ENCODE data around the gene RND2.
"Not testable (repeated sequence)": the region's sequence is repeated elsewhere in the genome, so short reads cannot be mapped to it uniquely, and the experiment has no call there.

The RND2 gene, protein sequence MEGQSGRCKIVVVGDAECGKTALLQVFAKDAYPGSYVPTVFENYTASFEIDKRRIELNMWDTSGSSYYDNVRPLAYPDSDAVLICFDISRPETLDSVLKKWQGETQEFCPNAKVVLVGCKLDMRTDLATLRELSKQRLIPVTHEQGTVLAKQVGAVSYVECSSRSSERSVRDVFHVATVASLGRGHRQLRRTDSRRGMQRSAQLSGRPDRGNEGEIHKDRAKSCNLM

DNA sequence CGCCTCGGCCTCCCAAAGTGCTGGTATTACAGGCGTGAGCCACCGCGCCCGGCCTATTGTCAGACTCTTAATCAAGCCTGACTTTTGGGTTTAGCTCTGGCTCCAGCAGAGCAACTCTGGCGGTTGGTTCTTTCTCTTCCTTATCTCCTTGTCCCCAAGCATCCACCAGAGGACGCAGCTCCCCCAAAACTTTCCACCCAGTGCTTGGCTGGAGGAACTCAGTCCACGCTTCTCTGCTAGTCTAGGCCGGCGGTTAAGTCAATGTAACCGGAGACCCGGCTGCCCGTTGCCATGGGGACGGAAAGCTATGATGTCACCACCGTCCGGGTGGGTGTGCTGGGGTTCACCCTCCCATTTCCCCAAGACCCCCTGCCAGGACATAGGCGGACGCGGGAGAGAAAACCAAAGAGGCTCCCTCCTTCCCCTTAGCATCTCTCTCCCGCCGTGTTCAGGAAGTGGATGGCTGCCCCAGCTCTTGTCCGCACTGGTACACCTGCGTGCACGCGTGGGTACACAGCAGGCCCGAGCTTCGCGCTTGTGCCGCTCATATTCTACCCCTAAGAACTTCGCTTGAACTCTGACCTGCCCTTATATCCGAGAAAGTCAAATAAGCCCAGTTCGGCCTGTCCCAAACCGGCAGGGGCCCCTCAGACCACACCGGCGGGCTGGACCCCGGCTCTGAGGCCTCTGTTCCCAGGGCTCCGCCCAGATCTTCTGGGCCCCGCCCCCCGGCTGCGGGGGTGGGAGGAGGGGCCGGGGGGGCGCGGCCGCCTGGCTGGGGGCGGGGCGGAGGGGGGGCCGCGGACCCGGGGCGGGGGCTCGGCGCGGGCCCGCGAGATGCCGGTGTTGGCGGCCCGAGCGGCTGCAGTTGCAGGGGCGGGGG lies at the start of gene RND2:
RND2 (plus strand) TSS at position 825 of the 883 bp plus-strand sequence. CDS start 117 bp downstream, outside the sequence.
- peak; percentile 96 for DNase-seq

DNA sequence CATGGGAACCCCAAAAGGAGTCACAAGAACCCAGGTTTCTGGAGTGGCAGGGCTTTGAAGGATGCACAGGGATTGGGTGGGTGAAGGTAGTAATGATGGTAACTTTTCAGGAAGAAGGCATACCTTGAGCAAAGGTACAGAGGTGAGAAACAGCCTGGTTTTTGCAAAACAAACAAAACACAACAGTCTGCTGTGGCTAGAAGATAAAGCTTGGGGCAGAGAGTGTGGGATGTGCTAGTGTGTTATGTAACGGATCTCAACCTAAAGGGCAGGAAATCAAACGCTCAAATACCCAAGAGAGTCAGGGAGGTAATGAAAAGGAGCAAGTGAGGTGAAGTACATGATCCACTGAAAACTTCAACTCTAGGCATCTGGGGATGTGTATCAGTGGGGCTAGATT lies 49.8 kb upstream of the RND2 start:
- no peak for DNase-seq

DNA sequence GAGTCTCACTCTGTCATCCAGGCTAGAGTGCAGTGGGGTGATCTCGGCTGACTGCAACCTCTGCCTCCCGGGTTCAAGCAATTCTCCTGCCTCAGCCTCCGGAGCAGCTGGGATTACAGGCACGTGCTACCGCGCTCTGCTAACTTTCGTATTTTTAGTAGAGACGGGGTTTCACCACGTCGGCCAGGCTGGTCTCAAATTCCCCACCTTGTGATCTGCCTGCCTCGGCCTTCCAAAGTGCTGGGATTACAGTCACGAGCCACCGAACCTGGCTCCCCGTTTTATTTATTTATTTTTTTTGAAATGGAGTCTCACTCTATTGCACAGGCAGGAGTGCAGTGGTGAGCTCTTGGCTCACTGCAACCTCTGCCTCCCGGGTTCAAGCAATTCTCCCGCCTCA lies 49.3 kb upstream of the RND2 start:
- DNase-seq: not testable (repeated sequence)

DNA sequence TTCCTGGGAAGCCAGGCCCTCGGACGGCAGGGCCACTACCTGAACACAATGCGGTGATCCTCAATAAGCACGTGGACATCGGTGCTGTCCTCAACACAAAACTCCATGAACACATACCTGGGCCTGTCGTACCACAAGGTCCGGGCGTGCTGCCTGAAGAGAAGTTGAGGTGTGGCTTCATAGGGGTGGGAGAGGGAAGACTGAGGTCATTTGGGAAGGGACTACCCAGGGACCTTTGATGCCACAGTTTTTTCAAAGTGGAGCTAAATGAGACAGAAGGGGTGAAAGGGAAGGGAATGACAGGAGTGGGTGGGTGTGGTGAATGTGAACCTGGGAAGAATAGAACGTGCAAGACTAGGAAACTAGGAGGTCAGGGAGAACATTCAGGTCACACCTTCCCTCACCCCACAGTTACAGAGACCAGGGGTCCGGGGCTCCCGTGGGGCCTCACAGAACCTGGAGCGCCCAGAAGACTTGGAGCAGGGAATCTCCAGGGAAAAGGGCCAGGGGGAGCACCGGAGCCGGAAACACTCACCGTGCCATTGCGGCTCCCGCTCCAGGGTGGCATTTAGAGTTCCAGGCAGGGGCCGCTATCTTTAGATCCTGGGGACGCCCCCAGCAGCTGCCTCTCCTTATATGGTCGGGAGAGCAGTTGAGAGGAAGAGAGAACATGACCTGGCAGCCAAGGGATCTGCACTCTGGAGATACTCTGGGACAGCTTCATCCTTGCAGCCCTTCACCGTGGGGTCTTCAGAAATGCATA lies 45.3 kb upstream of the RND2 start, which contains the start of gene PTGES3L:
PTGES3L (minus strand) TSS at position 570 of the 763 bp plus-strand sequence; CDS start at position 543, 27 bp downstream.
- no peak for DNase-seq

DNA sequence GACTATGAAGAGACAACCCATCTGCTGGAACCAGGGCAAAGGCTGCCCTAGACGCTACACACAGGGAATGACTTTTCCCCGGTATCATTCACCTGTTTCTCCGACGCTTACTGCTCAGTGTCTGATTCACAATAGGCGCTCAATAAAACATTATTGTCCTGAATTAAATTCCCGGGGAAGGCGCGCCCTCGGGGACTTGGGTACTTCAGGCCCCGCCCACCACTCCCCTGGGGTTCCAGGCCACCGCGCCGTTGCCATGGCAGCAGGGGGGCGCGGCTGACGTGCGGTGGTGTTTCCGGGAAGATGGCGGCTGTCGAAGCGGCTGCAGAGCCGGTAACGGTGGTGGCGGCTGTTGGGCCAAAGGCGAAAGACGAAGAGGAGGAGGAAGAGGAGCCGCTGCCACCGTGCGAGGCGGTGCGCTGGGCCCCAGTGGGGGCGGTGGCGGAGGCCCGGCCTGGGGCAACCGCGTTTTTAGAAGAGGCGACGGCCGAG lies 44.7 kb upstream of the RND2 start, which contains the start of gene RUNDC1:
RUNDC1 (plus strand) TSS at position 292 of the 492 bp plus-strand sequence; CDS start at position 304, 12 bp downstream.
- peak; percentile 79 for DNase-seq

DNA sequence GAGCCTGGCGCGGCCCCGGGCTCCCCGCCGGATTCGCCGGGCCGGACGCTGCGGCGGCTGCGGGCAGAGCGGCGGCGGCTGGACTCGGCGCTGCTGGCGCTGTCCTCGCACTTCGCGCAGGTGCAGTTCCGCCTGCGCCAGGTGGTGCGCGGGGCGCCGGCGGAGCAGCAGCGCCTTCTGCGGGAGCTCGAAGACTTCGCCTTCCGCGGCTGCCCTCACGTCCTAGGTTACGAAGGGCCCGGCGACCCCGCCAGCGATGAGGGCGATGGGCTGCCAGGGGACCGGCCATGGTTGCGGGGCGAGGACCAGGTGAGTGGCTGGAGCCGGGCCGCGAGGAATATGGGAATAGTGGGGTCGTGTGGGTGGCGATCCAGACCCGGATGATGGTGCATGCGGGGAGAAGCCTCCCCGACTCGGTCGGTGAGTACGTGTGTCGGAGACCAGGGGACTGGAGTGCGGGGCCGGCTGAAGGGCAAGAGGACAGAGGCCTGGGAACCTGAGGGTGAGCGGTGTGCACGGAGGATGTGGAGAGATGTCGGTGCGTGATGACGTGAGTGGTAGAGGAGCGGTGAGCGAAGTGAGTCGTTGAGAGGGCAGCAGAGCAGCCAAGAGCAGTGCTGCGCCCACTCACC lies 44.1 kb upstream of the RND2 start:
- DNase-seq: peak; percentile 56

DNA sequence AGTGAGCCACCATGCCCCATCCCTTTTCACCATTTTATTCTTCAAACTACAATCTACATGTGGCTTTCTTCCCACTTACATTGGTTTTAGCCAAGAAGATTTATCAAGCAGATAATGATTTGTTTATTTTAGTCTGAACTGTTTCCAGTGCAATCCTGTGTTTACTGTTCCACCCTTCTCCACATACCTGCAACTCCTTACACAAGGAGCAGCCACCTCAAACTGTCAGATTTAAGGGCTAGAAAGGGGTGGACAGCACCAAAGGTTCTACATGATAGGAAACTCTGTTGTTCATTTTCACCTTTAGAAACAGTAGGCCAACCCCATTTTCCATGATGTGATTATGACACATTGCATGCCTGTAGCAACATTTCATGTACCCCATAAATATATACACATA lies 42.8 kb upstream of the RND2 start:
- DNase-seq: no peak

DNA sequence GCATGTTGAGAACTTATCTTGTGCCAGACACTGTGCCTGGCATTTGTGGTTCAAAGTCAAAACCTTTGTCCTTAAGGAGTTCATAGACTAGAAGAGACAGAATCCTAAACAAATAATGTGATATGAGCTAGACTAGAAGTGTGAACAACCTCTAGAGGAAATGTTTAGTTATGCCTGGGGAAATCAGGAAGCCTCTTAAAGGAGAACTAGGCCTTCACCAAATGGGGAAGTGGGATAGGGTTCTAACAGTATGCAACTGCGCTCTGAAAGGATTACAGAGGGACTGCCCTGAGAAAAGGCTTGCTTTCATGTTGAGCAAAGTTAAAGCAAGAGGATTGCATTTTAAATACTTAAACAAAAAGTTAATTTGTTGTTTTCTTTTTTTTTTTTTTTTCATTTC lies 39.8 kb upstream of the RND2 start:
- DNase-seq: no peak

DNA sequence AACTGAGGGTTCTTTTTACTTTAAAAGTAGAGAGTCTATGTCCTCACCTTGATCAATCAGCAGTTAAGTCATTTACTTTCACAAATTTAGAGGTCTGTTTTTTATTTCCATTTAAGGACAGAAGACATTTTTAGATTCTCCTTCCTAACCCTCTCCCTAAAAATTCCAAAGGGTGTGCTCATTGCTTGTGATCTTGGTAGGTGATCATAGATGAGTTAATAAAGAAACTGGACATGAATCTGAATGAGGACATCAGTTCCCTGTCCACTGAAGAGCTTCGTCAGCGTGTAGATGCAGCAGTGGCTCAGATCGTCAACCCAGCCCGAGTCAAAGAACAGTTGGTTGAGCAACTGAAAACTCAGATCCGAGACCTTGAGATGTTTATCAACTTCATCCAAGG lies 35.9 kb upstream of the RND2 start:
- peak; percentile 63 for DNase-seq

DNA sequence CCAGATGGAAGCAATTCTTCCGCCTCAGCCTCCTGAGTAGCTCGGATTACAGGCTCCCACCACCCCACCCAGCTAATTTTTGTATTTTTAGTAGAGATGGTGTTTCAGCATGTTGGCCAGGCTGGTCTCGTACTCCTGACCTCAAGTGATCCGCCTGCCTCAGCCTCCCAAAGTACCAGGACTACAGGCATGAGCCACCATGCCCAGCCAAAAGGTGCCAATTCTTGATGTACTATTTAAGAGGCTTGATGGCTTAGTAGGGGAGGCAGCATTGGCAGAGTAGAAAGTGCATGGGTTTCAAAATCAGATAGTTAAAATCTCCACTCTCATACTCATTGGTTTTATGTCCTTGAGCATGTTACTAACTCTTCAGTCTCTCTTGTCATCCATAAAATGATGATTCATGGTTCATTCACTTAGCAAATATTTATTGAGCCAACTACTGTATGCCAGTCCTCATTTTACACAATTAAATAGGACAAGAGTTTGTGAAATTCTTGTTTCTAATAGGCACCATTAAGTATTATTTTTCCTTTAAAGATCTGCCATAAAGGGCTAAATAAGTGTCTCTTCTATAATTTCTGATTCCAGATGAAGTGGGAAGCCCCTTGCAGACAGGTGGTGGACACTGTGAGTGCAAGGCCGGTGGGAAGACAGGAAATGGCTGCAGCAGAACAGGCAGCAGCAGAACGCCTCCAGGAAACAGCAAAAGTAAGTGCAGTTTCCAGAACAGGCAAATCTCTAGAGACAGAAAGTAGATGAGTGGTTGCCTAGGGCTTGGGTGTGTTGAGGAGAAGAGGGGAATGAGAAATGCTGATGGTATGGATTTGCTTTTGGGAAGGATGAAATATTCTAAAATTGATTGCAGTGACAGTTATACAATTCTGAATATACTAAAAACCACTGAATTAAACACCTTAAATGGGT lies 35.0 kb upstream of the RND2 start:
- peak; percentile 64 for DNase-seq

DNA sequence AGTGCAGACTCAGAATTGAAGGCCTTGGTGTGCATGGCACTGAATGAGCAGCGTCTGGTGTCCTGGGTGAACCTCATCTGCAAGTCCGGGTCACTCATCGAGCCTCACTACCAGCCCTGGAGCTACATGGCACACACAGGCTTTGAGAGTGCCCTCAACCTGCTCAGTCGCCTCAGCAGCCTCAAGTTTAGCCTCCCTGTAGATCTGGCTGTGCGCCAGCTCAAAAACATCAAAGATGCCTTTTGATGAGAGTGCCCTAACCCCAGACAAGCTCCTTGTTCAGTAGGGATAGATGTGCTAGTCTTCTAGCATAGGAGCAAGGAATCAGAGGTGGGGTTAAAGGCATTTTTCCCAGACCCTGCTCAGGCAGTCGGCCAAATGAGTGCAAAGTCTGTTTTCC lies 33.6 kb upstream of the RND2 start:
- no peak for DNase-seq

DNA sequence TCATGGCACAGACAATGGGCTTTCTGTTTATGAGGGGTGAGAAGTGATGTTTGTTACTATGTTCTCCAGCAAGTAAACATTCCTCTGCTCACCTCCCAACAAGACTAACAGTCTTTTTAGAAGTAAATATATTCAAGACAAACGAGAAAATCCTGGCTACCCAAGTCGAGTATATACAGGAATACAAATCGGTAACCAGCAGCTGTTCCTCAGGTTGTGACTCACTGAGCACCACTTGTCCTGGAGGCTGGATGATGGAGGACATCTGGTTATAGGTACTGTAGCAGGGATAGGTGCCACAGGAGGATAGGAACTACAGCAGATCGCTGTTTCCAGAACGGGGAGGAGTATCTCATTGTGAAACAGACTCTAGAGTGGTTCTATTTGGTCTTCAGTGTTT lies 32.2 kb upstream of the RND2 start:
- DNase-seq: no peak

DNA sequence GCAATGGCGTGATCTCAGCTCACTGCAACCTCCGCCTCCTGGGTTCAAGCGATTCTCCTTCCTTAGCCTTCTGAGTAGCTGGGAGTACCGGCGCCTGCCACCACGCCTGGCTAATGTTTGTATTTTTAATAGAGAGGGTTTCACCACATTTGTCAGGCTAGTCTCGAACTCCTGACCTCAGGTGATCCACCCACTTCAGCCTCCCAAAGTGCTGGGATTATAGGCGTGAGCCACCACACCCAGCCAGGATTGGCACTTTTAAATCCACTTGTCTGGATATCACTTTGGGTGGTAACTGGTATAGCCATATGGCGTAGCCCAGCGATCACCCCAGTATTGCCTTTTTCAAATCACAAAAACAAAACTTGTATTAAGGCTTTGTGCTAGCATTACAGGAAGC lies 31.1 kb upstream of the RND2 start:
- DNase-seq: not testable (repeated sequence)

DNA sequence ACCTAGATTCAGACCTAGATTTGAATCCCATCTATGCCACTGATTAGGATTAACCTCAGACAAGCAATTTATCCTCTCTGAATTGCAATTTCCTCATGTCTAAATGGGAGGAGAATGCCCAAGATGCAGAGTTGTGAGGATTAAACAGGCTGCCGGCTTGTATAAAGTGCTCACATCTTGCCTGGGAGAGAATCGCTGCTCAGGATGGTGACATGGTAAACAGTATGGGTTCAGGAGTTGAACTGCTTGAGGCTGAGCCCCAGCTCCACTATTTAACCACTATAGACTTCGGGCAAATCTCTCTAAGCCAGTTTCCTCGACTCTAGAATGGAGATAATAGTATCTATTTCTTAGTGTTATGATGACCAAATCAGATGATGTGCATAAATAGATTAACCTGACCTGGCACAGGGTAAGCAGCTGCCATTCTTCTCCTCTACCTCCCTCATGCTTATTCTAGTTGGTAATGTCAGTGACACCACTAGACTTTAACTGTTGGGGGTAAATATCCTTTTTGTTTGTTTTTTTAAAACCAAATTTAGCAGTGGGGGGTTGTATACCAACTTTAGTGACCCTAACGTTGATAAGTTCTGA lies 27.5 kb upstream of the RND2 start:
- DNase-seq: no peak

DNA sequence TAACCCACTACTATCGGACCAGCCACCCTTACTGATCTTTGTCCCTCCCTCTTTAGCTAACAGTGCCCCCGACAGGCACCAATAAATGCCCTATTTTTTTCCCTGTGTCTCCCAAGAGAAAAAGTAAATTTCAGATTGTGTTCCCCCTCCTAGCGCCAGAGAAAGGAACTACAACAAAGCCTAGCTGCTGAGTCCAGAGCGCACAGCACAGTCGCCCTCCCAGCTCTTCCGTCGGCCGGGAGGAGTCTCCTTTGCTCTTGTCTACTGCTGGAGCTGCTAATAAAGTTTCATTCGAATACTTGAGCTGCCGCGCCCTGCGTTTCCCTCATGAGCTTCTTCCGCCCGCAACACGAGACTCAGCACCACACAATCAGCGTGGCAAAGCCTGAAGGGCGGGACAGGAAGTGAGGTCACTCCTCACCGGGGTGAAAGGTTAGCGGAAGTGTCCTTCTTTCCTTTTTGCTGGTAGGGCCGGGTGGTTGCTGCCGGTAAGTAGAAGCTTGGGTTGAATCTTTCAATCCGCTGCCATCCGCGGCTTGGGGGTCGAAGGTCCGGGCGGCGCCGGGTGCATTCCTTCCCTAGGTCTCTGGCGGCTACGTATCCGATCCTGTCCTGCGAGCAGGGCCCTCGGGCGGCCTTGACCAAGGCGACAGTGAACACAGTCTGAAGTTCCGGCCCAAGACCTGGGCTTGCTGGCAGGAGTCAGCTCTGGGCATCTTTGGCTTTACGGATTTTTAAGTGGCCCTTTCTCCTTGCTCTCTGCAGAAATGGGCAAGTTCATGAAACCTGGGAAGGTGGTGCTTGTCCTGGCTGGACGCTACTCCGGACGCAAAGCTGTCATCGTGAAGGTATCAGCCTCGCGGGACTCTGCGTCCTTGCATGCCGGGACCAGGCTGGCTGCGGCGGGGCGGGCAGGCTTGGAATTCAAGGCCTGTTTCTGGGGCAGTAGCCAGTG lies 26.8 kb upstream of the RND2 start, which contains the start of gene RPL27:
RPL27 (plus strand) TSS at position 436 of the 955 bp plus-strand sequence; CDS start at position 768, 332 bp downstream.
- peak; percentile 100 for DNase-seq

DNA sequence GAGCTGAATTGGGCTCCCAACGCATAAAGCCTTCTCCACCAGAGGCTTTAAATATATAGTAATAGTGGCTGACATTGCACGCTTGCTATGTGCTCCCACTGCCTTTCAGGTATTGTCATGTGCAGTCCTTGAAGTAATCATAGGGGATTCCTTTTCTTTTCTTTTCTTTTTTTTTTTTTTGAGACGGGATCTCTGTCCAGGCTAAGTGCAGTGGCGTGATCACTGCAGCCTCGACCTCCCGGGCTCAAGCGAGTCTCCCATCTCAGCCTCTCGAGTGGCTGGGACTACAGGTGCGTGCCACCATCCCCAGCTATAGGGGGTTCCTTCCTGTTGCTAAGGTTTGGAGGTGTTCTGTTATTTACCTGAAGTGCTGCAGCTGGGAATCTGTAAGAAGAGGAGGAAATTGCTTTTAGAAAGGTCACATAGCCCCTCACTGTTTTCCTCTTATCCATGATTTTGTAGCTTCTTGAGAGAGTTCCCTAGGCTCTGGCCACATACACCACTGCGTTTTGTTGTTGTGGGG lies 26.0 kb upstream of the RND2 start:
- DNase-seq: no peak

DNA sequence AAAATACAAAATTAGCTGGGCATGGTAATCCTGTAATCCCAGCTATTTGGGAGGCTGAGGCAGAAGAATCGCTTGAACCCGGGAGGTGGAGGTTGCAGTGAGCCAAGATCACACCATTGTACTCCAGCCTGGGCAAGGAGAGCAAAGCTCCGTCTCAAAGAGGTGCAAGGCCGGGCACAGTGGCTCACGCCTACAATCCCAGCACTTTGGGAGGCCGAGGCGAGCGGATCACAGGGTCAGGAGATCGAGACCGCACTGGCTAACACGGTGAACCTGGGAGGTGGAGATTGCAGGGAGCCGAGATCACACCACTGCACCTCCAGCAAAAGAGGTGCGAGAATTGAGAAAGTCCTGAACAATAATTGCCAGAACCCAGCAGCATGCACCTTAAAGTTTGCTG lies 24.1 kb upstream of the RND2 start:
- not testable (repeated sequence) for DNase-seq

DNA sequence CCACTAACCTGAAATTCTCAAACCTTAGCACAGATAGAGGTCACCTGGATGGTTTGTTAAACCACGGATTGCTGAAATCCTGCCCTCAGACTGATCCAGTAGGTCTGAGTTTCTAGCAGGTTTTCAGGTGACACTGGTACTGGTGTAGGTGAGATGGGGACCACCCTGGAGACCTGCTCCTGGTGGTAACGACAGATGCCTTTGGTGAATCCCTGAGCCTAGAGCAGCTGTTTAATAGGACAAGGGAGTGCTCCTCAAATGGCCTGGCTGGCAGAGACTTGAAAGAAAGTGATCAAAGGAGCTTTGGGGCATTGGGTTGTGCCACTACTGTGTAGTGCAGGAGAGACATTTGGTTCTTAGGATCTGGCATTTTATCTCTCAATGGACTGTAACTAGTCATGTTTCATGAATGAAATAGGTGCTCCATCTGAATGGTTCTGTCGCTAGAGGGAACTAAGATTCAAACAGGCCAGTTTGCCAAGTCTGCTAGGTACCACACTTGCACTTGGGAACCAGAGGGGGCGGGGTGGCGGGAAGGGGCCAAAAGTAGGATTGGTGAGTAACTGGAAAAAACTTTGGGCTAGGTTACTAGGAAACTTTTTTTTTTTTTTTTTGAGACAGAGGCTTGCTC lies 21.4 kb upstream of the RND2 start:
- peak; percentile 30 for DNase-seq
